WERI-Rb-1 (cell line): ENCODE measurements around the gene SORBS2.

ENCODE experiments used
- DNase-seq: peaks from one replicate; pipeline ENCODE4 v3.0.0-alpha.2; 2020
- H3K27ac ChIP-seq: fragments of 250-450 bp; sonication (Bioruptor Pico); 2 replicates; pipeline ENCODE4 v1.5.1; 2020; ENCODE audit warnings: mild to moderate bottlenecking, moderate library complexity
- H3K27me3 ChIP-seq: fragments of 250-450 bp; sonication (Bioruptor Pico); 2 replicates; pipeline ENCODE4 v1.5.1; 2021; ENCODE audit warnings: mild to moderate bottlenecking, low read depth, moderate library complexity; ENCODE audit not compliant: insufficient read depth, severe bottlenecking
- H3K36me3 ChIP-seq: fragments of 250-450 bp; sonication (Bioruptor Pico); 2 replicates; pipeline ENCODE4 v1.5.1; 2020; ENCODE audit warnings: mild to moderate bottlenecking, moderate library complexity
- H3K4me3 ChIP-seq: 2 replicates; pipeline ENCODE4 v1.5.1; 2011; ENCODE audit warnings: low read depth, mild to moderate bottlenecking, control low read depth, low read length
- H3K9me3 ChIP-seq: fragments of 250-450 bp; sonication (Bioruptor Pico); 2 replicates; pipeline ENCODE4 v1.5.1; 2021; ENCODE audit warnings: mild to moderate bottlenecking, moderate library complexity; ENCODE audit not compliant: severe bottlenecking
- CTCF ChIP-seq: IDR thresholded peaks from 2 replicates; pipeline ENCODE4 v1.5.1; 2011; ENCODE audit warnings: low read depth, mild to moderate bottlenecking, control low read depth, inconsistent platforms, low read length

The SORBS2 gene

GRCh38 chr4:185781555-185782215, 30.3 kb downstream of the SORBS2 start:
- H3K36me3 ChIP-seq, result no peaks in the 10 kb centered on the region
- TF ChIP-seq CTCF, result no peak
- H3K27ac ChIP-seq, result no peak overlapping the region
- no peak for DNase-seq
- H3K27me3 ChIP-seq, result no peaks in the 10 kb centered on the region
- H3K9me3 ChIP-seq, result no peaks in the 10 kb centered on the region
- H3K4me3 ChIP-seq, result no peak overlapping the region

GRCh38 chr4:185780472-185780871, 31.5 kb downstream of the SORBS2 start:
- Histone ChIP-seq H3K9me3 (no peaks in the 10 kb centered on the region), H3K36me3 (no peaks in the 10 kb centered on the region), H3K27ac (no peak overlapping the region), H3K4me3 (no peak overlapping the region), H3K27me3 (no peaks in the 10 kb centered on the region)
- TF ChIP-seq CTCF, result no peak
- peak; percentile 21 for DNase-seq

- Histone ChIP-seq H3K36me3 (no peaks in the 10 kb centered on the region), H3K9me3 (no peaks in the 10 kb centered on the region), H3K4me3 (no peak overlapping the region), H3K27me3 (no peaks in the 10 kb centered on the region), H3K27ac (no peak overlapping the region)
- TF ChIP-seq CTCF, result no peak
- no peak for DNase-seq
These were observed 32.5 kb downstream of the SORBS2 start for GRCh38 chr4:185779517-185779916.

GRCh38 chr4:185778307-185778706, 33.7 kb downstream of the SORBS2 start:
- DNase-seq, result no peak
- H3K27me3 ChIP-seq, result no peaks in the 10 kb centered on the region
- no peak overlapping the region for H3K27ac ChIP-seq
- no peak for TF ChIP-seq CTCF
- no peaks in the 10 kb centered on the region for H3K36me3 ChIP-seq
- no peaks in the 10 kb centered on the region for H3K9me3 ChIP-seq
- no peak overlapping the region for H3K4me3 ChIP-seq

- no peak for TF ChIP-seq CTCF
- DNase-seq, result no peak
- H3K27me3 ChIP-seq, result no peaks in the 10 kb centered on the region
- no peak overlapping the region for H3K27ac ChIP-seq
- no peak overlapping the region for H3K4me3 ChIP-seq
- H3K9me3 ChIP-seq, result no peaks in the 10 kb centered on the region
- no peaks in the 10 kb centered on the region for H3K36me3 ChIP-seq
These were observed 36.0 kb downstream of the SORBS2 start for GRCh38 chr4:185775792-185776555.
